HepG2 (cell line): ENCODE data around the gene GTF2I. TPM values are rescaled to one million over a fixed set of nuclear protein-coding genes. Genes with fewer than 3 reads are reported as not detected.

Source experiments
- HIVEP1 ChIP-seq: sonication (generic); formaldehyde crosslinking; IDR thresholded peaks from 2 replicates; pipeline ENCODE4 v1.4.0; 2020; ENCODE audit warnings: mild to moderate bottlenecking, missing genetic modification reagents
- HMG20B ChIP-seq: conservative IDR thresholded peaks from 2 replicates; pipeline ENCODE4 v1.6.1; 2016; ENCODE audit warnings: missing genetic modification reagents, missing compliant biosample characterization
- HOXA7 ChIP-seq: sonication (generic); formaldehyde crosslinking; IDR thresholded peaks from 2 replicates; pipeline ENCODE4 v1.8.1; 2022; ENCODE audit warnings: mild to moderate bottlenecking, missing genetic modification reagents, moderate library complexity
- IRF9 ChIP-seq: sonication (generic); formaldehyde crosslinking; IDR thresholded peaks from 2 replicates; pipeline ENCODE4 v1.8.0; 2022; ENCODE audit warnings: missing genetic modification reagents, mild to moderate bottlenecking, borderline replicate concordance
- JUND ChIP-seq: sonication (generic); formaldehyde crosslinking; IDR thresholded peaks from 2 replicates; pipeline ENCODE4 v1.8.0; 2022; ENCODE audit warnings: mild to moderate bottlenecking, missing genetic modification reagents
- MIER2 ChIP-seq: IDR thresholded peaks from 2 replicates; pipeline ENCODE4 v1.6.1; 2016; ENCODE audit warnings: missing biosample characterization, missing genetic modification reagents
- MTERF4 ChIP-seq: sonication (generic); formaldehyde crosslinking; IDR thresholded peaks from 2 replicates; pipeline ENCODE4 v1.8.0; 2023; ENCODE audit warnings: mild to moderate bottlenecking, missing genetic modification reagents
- NRL ChIP-seq: sonication (generic); formaldehyde crosslinking; IDR thresholded peaks from 2 replicates; pipeline ENCODE4 v1.5.0; 2020; ENCODE audit warnings: missing genetic modification reagents, mild to moderate bottlenecking, moderate library complexity, borderline replicate concordance
- PRPF4 ChIP-seq: fragments of 200-400 bp; formaldehyde crosslinking; IDR thresholded peaks from 2 replicates; pipeline ENCODE4 v1.6.1; 2016; ENCODE audit warnings: low read length, low read depth; ENCODE audit not compliant: poor library complexity, severe bottlenecking
- RXRA ChIP-seq: sonication (generic); formaldehyde crosslinking; IDR thresholded peaks from 2 replicates; pipeline ENCODE4 v1.5.1; 2020; ENCODE audit warnings: missing genetic modification reagents
- ZBTB2 ChIP-seq: sonication (generic); formaldehyde crosslinking; IDR thresholded peaks from 2 replicates; pipeline ENCODE4 v1.8.0; 2022; ENCODE audit warnings: low read depth, missing genetic modification reagents
- ZBTB7A ChIP-seq: sonication (generic); formaldehyde crosslinking; IDR thresholded peaks from 2 replicates; pipeline ENCODE4 v1.8.0; 2022; ENCODE audit warnings: mild to moderate bottlenecking, missing genetic modification reagents
- ZNF124 ChIP-seq: sonication (generic); formaldehyde crosslinking; IDR thresholded peaks from 2 replicates; pipeline ENCODE4 v1.4.0; 2020; ENCODE audit warnings: missing genetic modification reagents
- ZNF143 ChIP-seq: sonication (generic); formaldehyde crosslinking; IDR thresholded peaks from 2 replicates; pipeline ENCODE4 v1.4.0; 2020; ENCODE audit warnings: missing genetic modification reagents
- ZNF510 ChIP-seq: sonication (generic); formaldehyde crosslinking; IDR thresholded peaks from 2 replicates; pipeline ENCODE4 v1.4.0; 2020; ENCODE audit warnings: low read depth, mild to moderate bottlenecking, missing genetic modification reagents
- ZNF740 ChIP-seq: sonication (generic); formaldehyde crosslinking; IDR thresholded peaks from 2 replicates; pipeline ENCODE4 v1.4.0; 2020; ENCODE audit warnings: missing genetic modification reagents
- ZNF749 ChIP-seq: sonication (generic); formaldehyde crosslinking; IDR thresholded peaks from 2 replicates; pipeline ENCODE4 v1.8.0; 2022; ENCODE audit warnings: mild to moderate bottlenecking, missing genetic modification reagents, moderate library complexity, borderline replicate concordance
- ZNF891 ChIP-seq: sonication (generic); formaldehyde crosslinking; IDR thresholded peaks from 2 replicates; pipeline ENCODE4 v1.5.0; 2020; ENCODE audit warnings: mild to moderate bottlenecking, missing genetic modification reagents
- polyA plus RNA-seq, 8 experiments: library from polyadenylated mRNA; depleted of rRNA in 3 of 8; stranded (reverse) in 7 of 8; unstranded in 1 of 8; fragments of >200 nt; fragmentation: Illumina TruSeq in 4 of 8; extraction: Trizol in 4 of 8; gene quantifications; 2 replicates each; pipeline versions ENCODE4 v1.2.1 to v1.2.3, GENCODE V29; 2011 to 2016; ENCODE audit warnings: low read depth in 4 of 8, missing spikeins in 1 of 8, mixed read lengths in 1 of 8; ENCODE audit not compliant: insufficient read depth in 1 of 8
- total RNA-seq, 5 experiments: library from RNA; depleted of rRNA; stranded (reverse); fragments of >200 nt; fragmentation: Illumina TruSeq; extraction: Trizol; gene quantifications; 2 replicates each; pipeline ENCODE4 v1.2.3, GENCODE V29; 2016; ENCODE audit warnings: low read depth in 1 of 5
- TF ChIP-seq, protein P1 (sequence below): sonication (generic); formaldehyde crosslinking; IDR thresholded peaks from 2 replicates; pipeline ENCODE4 v1.8.1; 2023; ENCODE audit warnings: mild to moderate bottlenecking, moderate library complexity, missing genetic modification reagents
- TF ChIP-seq, protein P2 (sequence below), 2 experiments: fragments of 450-650 bp in 1 of 2; sonication (generic) in 1 of 2; formaldehyde crosslinking; IDR thresholded peaks; 2 replicates each; pipeline versions ENCODE4 v1.5.0 to v1.8.0; 2020 to 2022; ENCODE audit warnings: mild to moderate bottlenecking in 1 of 2, missing genetic modification reagents in 1 of 2

GTF2I gene
- total and polyA plus RNA-seq, 2 of the 13 experiments (the other 11 are each of a cell fraction or from before 2014, with no cell fraction given), result 74.6 to 125 TPM

GRCh38 chr7:74656837-74657691, 454 bp upstream of the GTF2I start (continued):
- TF ChIP-seq, protein P1, sequence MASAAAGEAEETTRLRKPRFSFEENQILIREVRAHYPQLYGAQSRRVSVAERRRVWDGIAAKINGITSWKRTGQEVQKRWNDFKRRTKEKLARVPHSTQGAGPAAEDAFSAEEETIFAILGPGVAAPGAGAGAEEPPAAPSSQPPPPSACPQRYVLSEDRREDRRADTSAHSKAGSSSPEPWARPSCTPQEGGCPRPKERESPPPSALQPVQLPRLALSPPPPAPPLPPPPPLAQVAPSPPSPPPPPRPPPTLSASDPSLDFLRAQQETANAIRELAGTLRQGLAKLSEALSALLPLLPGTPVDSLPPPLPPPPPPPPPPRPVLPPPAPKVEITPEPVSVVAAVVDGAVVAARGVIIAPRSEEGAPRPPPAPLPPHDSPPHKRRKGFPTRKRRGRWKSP, result peak; percentile 52; the same call in 1 of the 2 replicates
- TF ChIP-seq, protein P2, sequence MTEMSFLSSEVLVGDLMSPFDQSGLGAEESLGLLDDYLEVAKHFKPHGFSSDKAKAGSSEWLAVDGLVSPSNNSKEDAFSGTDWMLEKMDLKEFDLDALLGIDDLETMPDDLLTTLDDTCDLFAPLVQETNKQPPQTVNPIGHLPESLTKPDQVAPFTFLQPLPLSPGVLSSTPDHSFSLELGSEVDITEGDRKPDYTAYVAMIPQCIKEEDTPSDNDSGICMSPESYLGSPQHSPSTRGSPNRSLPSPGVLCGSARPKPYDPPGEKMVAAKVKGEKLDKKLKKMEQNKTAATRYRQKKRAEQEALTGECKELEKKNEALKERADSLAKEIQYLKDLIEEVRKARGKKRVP (CRISPR knock-in tag; IDR thresholded peaks at IDR 0.05), result peak in 1 of 2 experiments; percentile 52; a peak in 1 of 4 replicates
- TF ChIP-seq NRL (CRISPR knock-in tag), result peak; percentile 56; the same call in 1 of the 2 replicates
- TF ChIP-seq HIVEP1, result peak; percentile 69; the same call in 1 of the 2 replicates
- TF ChIP-seq PRPF4, result peak; percentile 42
- TF ChIP-seq HMG20B (CRISPR knock-in tag), result no peak
- TF ChIP-seq MIER2 (CRISPR knock-in tag), result peak; percentile 37; the same call in 1 of the 2 replicates
- peak; percentile 29; the same call in 1 of the 2 replicates for TF ChIP-seq MTERF4 (CRISPR knock-in tag)
- TF ChIP-seq ZNF124, result peak; percentile 33; the same call in 1 of the 2 replicates
- no peak for TF ChIP-seq JUND
- peak; percentile 57; the same call in 1 of the 2 replicates for TF ChIP-seq ZBTB2
- peak; percentile 91 for TF ChIP-seq ZNF143
- TF ChIP-seq ZNF740 (CRISPR knock-in tag), result peak; percentile 32
- TF ChIP-seq ZBTB7A, result peak; percentile 58; the same call in 1 of the 2 replicates
- no peak for TF ChIP-seq ZNF510 (CRISPR knock-in tag)
- peak; percentile 73; the same call in 1 of the 2 replicates for TF ChIP-seq ZNF891 (CRISPR knock-in tag)
- peak; percentile 69; the same call in 1 of the 2 replicates for TF ChIP-seq RXRA (CRISPR knock-in tag)
- TF ChIP-seq IRF9 (CRISPR knock-in tag), result peak; percentile 78; the same call in 1 of the 2 replicates
- TF ChIP-seq ZNF749 (CRISPR knock-in tag), result 0 out of 2 replicates have a peak, but pooled peaks have one; percentile 56
- no peak for TF ChIP-seq HOXA7
